Adipocyte (in vitro differentiated cells): ENCODE data around the gene MMP21.
A peak's percentile ranks its signal among the peaks of the same experiment; 100 is the strongest.

Experiments used
- DNase-seq: peaks from one replicate; pipeline ENCODE4 v3.0.0-alpha.2; 2015; ENCODE audit warnings: low read depth
- H3K27me3 ChIP-seq: replicated peaks from 2 replicates; pipeline ENCODE4 v1.7.0; 2013; ENCODE audit warnings: mild to moderate bottlenecking, low read length, moderate library complexity; ENCODE audit not compliant: control insufficient read depth, insufficient read depth
- H3K36me3 ChIP-seq: 2 replicates; pipeline ENCODE4 v1.7.0; 2013; ENCODE audit warnings: low read length, mild to moderate bottlenecking, moderate library complexity; ENCODE audit not compliant: control insufficient read depth, insufficient read depth, severe bottlenecking
- H3K4me1 ChIP-seq: 2 replicates; pipeline ENCODE4 v1.7.0; 2013; ENCODE audit warnings: mild to moderate bottlenecking, low read length, moderate library complexity; ENCODE audit not compliant: control insufficient read depth, insufficient read depth
- H3K4me3 ChIP-seq: 2 replicates; pipeline ENCODE4 v1.7.0; 2013; ENCODE audit warnings: mild to moderate bottlenecking, low read length, moderate library complexity
- H3K9ac ChIP-seq: 2 replicates; pipeline ENCODE4 v1.7.0; 2013; ENCODE audit warnings: mild to moderate bottlenecking, low read length, moderate library complexity
- H3K9me3 ChIP-seq: 2 replicates; pipeline ENCODE4 v1.7.0; 2013; ENCODE audit warnings: mild to moderate bottlenecking, low read length, moderate library complexity; ENCODE audit not compliant: control insufficient read depth

The MMP21 gene, protein sequence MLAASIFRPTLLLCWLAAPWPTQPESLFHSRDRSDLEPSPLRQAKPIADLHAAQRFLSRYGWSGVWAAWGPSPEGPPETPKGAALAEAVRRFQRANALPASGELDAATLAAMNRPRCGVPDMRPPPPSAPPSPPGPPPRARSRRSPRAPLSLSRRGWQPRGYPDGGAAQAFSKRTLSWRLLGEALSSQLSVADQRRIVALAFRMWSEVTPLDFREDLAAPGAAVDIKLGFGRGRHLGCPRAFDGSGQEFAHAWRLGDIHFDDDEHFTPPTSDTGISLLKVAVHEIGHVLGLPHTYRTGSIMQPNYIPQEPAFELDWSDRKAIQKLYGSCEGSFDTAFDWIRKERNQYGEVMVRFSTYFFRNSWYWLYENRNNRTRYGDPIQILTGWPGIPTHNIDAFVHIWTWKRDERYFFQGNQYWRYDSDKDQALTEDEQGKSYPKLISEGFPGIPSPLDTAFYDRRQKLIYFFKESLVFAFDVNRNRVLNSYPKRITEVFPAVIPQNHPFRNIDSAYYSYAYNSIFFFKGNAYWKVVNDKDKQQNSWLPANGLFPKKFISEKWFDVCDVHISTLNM

DNA sequence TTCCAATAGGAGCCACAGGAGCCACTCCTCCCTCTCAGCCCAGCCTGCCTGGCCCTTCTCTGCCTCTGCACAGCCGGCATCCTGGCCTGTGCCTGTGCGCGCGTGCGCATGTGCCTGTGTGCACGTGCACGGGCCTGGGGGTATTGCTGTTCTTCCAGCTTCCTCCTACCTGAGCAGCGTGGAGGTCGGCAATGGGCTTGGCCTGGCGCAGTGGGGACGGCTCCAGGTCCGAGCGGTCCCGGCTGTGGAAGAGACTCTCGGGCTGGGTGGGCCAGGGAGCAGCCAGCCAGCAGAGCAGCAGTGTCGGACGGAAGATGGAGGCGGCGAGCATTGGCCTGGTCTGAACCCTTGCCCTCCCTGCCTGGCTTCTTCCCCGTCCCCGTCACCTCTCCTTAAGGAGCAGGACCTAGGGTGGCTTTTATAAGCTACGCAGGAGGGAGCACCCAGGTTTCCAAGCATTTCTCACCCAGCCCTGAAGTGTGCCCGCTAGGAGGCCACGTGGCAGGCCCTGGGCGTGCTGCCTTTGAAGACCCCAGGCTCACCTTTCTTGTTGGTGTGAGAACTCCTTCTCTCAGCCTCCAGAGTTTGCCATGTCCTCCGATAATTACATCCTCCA lies at the start of gene MMP21:
Gene MMP21 (minus strand): TSS at position 331 of the 616 bp plus-strand sequence. CDS start 0 bp downstream, at position 331.
- DNase-seq = no peak
- Histone ChIP-seq H3K4me1 (no peaks in the 10 kb centered on the region), H3K9ac (no peak within 1 kb of the TSS), H3K27me3 (no peaks in the 10 kb centered on the region), H3K9me3 (no peaks in the 10 kb centered on the region), H3K4me3 (no peak within 1 kb of the TSS), H3K36me3 (no peaks in the 10 kb centered on the region)

DNA sequence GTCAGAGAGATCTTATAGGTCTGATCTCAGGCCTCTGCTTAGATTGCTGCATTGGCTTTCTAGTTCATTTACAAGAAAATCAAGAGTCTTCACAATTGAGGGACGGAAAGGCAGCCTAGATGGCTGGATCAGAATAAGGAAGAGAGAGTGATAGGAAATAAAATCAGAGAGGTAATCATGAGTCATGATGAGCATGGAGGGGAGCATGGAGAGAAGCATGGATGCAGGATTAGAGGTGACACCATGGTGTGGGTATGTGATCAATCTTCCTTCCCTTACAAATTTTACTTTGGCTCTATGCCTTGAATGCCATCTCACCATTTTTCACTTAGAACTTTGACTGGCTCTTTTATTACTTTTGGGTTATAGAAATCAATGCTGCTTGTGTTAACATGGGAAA lies 49.1 kb upstream of the MMP21 start:
- H3K9me3 ChIP-seq = no peaks in the 10 kb centered on the region
- no peaks in the 10 kb centered on the region for H3K27me3 ChIP-seq
- DNase-seq = peak; percentile 38
- H3K36me3 ChIP-seq = peaks cover 36% of the 10 kb centered on the region
- peak overlapping the region; percentile 96 for H3K9ac ChIP-seq
- peak overlapping the region; percentile 94 for H3K4me3 ChIP-seq
- peaks cover 34% of the 10 kb centered on the region for H3K4me1 ChIP-seq

DNA sequence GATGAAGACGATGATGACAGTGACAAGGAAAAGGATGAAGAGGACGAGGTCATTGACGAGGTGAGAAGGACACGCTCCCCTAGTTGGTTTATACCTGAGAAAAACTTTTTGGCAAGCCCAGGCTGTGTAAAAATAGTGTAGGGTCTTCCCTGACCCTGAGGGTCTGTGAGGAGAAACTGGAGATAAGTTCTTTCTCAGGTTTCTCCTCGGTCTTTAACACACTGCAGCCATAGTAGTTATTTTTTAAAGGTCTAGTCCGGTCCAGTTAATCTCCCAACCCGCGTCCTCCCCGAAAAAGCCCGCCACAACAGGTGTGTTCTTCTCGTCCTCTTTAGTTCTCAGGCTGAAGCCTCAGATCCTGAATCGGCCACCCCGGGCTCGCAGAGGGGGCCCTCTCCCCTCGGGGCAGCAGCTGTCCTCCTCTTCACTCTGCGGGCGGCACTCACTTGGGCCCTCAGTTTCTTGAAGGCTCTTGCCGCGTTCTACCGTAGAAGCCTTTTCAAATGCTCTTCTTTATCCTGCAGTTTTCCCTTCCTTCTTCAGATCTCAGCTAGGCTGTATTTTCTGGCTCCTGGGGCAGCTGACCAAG lies 48.1 kb upstream of the MMP21 start:
- Histone ChIP-seq H3K27me3 (no peaks in the 10 kb centered on the region), H3K9me3 (no peaks in the 10 kb centered on the region), H3K4me3 (peak overlapping the region; percentile 94), H3K4me1 (peaks cover 34% of the 10 kb centered on the region), H3K9ac (peak overlapping the region; percentile 96), H3K36me3 (peaks cover 26% of the 10 kb centered on the region)
- DNase-seq = peak; percentile 54

DNA sequence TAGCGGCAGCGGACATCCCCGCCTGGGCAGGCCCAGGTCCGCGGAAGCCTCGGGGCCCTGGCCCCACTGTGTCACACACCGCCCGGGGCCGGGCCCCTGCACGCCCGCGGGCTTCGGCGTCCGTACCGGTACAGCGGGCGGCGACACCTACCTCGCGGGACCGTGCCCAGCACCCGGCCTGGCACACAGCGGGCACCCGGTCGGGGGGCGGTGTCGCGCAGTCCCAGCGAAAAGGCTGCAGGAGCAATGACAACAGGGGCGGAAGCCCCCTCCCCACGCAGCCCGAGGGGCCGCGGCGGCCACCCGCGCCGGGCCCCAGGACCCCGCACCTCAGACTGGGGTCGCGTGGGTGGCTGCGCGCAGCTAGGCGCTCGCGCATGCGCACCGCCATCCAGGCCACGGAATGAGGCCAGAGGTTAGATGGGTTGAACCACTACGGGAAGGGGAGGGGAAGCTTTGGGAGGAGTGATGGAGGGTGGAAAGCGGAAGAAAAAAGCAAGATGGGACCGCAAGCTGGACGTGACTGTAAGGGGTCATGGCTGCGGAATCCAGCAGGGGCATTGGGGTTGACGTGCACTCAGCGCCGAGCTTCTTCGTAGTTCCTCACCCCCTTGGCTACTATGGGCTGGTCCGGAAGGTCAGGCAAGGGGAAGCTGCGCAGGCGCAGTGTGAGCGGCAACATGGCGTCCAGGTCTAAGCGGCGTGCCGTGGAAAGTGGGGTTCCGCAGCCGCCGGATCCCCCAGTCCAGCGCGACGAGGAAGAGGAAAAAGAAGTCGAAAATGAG lies 47.4 kb upstream of the MMP21 start, which contains the start of the genes BCCIP and UROS:
Gene BCCIP (plus strand): TSS at position 669 of the 785 bp plus-strand sequence. CDS start 12 bp downstream, at position 681.
Gene UROS (minus strand): TSS at position 381 of the 785 bp plus-strand sequence. CDS start 6,759 bp downstream, outside the sequence.
- DNase-seq = peak; percentile 97
- Histone ChIP-seq H3K4me3 (peak within 1 kb of the TSS; percentile 94), H3K9me3 (no peaks in the 10 kb centered on the region), H3K4me1 (peaks cover 34% of the 10 kb centered on the region), H3K9ac (peak within 1 kb of the TSS; percentile 96), H3K27me3 (no peaks in the 10 kb centered on the region), H3K36me3 (peaks cover 19% of the 10 kb centered on the region)

- Histone ChIP-seq H3K9me3 (no peaks in the 10 kb centered on the region), H3K36me3 (peaks cover 9% of the 10 kb centered on the region)
- DNase-seq = no peak
These were observed 45.1 kb upstream of the MMP21 start for GRCh38 chr10:125820701-125821100.

GRCh38 chr10:125817337-125817946 lies 41.8 kb upstream of the MMP21 start:
- H3K9ac ChIP-seq = no peak overlapping the region
- no peaks in the 10 kb centered on the region for H3K27me3 ChIP-seq
- H3K4me3 ChIP-seq = no peak overlapping the region
- peaks cover 18% of the 10 kb centered on the region for H3K4me1 ChIP-seq
- peaks cover 38% of the 10 kb centered on the region for H3K36me3 ChIP-seq
- H3K9me3 ChIP-seq = no peaks in the 10 kb centered on the region
- DNase-seq = no peak

More at GRCh38 chr10:125820701-125821100, 45.1 kb upstream of the MMP21 start:
- no peaks in the 10 kb centered on the region for H3K27me3 ChIP-seq
- H3K4me3 ChIP-seq = no peak overlapping the region
- peaks cover 31% of the 10 kb centered on the region for H3K4me1 ChIP-seq
- no peak overlapping the region for H3K9ac ChIP-seq

DNA sequence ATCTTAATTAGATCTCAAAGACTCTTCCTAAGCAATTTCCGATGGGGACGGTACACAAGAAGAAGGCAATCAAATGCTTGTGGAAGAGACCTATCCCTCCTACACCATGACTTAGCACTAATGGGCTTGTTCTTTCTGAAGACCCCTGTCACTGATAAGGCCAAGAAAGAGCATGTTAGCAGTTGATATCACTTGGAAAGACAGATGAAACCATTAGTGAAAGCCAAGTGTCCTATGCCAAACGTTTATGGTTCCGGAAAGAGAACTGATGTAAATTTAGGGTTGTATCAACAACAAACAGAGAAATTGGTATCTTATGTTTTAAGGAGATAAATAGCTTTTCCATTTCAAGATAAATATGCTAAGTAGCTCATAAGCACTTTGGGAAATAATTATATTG lies 40.9 kb upstream of the MMP21 start:
- peaks cover 38% of the 10 kb centered on the region for H3K36me3 ChIP-seq
- H3K9me3 ChIP-seq = no peaks in the 10 kb centered on the region
- no peaks in the 10 kb centered on the region for H3K27me3 ChIP-seq
- H3K4me3 ChIP-seq = no peak overlapping the region
- DNase-seq = no peak
- H3K9ac ChIP-seq = no peak overlapping the region
- peaks cover 21% of the 10 kb centered on the region for H3K4me1 ChIP-seq

GRCh38 chr10:125815764-125816163 lies 40.1 kb upstream of the MMP21 start:
- Histone ChIP-seq H3K9ac (no peak overlapping the region), H3K9me3 (no peaks in the 10 kb centered on the region), H3K27me3 (no peaks in the 10 kb centered on the region), H3K4me3 (no peak overlapping the region), H3K4me1 (peaks cover 16% of the 10 kb centered on the region), H3K36me3 (peaks cover 44% of the 10 kb centered on the region)
- no peak for DNase-seq

GRCh38 chr10:125812128-125812750 lies 36.6 kb upstream of the MMP21 start:
- Histone ChIP-seq H3K27me3 (no peaks in the 10 kb centered on the region), H3K9me3 (no peaks in the 10 kb centered on the region), H3K4me3 (no peak overlapping the region), H3K4me1 (peaks cover 13% of the 10 kb centered on the region), H3K36me3 (peaks cover 77% of the 10 kb centered on the region), H3K9ac (no peak overlapping the region)
- DNase-seq = peak; percentile 73

DNA sequence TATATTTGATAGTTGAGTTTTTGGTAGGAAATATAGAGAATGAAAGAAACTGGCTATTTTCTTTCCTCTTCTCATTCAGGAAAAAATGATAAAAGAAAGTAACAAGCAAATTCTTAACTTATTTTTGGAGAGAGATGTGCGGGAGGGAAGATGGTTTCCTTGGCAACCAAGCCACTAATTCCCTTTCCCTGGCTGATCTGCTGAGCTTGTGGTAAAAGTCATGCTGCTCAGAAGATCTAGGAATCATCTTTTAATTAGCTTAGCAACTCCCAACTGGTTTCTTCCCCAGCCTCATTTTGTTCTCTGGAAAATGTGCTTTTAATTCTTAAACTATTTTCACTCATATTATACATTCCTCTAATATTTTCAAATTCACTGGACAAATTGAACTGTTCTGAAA lies 35.6 kb upstream of the MMP21 start:
- Histone ChIP-seq H3K36me3 (peaks cover 83% of the 10 kb centered on the region), H3K4me1 (peaks cover 13% of the 10 kb centered on the region), H3K4me3 (no peak overlapping the region), H3K9ac (no peak overlapping the region), H3K27me3 (no peaks in the 10 kb centered on the region), H3K9me3 (no peaks in the 10 kb centered on the region)
- peak; percentile 45 for DNase-seq
